ENCODE data around the gene FSTL4.

- no peak for TF ChIP-seq EZH2 (IDR thresholded peaks at IDR 0.05; ENCODE audit: borderline replicate concordance, insufficient read depth, low read length, poor library complexity, severe bottlenecking)
- TF ChIP-seq, protein P1, sequence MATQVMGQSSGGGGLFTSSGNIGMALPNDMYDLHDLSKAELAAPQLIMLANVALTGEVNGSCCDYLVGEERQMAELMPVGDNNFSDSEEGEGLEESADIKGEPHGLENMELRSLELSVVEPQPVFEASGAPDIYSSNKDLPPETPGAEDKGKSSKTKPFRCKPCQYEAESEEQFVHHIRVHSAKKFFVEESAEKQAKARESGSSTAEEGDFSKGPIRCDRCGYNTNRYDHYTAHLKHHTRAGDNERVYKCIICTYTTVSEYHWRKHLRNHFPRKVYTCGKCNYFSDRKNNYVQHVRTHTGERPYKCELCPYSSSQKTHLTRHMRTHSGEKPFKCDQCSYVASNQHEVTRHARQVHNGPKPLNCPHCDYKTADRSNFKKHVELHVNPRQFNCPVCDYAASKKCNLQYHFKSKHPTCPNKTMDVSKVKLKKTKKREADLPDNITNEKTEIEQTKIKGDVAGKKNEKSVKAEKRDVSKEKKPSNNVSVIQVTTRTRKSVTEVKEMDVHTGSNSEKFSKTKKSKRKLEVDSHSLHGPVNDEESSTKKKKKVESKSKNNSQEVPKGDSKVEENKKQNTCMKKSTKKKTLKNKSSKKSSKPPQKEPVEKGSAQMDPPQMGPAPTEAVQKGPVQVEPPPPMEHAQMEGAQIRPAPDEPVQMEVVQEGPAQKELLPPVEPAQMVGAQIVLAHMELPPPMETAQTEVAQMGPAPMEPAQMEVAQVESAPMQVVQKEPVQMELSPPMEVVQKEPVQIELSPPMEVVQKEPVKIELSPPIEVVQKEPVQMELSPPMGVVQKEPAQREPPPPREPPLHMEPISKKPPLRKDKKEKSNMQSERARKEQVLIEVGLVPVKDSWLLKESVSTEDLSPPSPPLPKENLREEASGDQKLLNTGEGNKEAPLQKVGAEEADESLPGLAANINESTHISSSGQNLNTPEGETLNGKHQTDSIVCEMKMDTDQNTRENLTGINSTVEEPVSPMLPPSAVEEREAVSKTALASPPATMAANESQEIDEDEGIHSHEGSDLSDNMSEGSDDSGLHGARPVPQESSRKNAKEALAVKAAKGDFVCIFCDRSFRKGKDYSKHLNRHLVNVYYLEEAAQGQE (IDR thresholded peaks at IDR 0.05; ENCODE audit: borderline replicate concordance), result no peak
Observed at GRCh38 chr5:133307275-133307674, 305.1 kb downstream of the FSTL4 start.

Data from neural cell (in vitro differentiated cells).